Left cardiac atrium (tissue), 4 donors: Measurements from ENCODE around the gene EOGT. TPM values are rescaled to one million over a fixed set of nuclear protein-coding genes. Genes with fewer than 3 reads are reported as not detected.

Experiments used
- ATAC-seq, 2 donors: fragments of 200-7000 bp; cut with Tn5 transposase; one replicate each; pipeline ENCODE4 v1.9.1; 2020; ENCODE audit warnings: mild to moderate bottlenecking in 2 of 2, moderate library complexity in 2 of 2
- DNase-seq: peaks from one replicate; pipeline ENCODE4 v3.0.0-alpha.2; 2020
- intact Hi-C, 2 donors: fragments of 100-400 bp; cut with DNase I; formaldehyde crosslinking; loops; one replicate each; pipeline versions ENCODE4 v1.14.1 to v1.15.1; 2022 to 2023
- long read RNA-seq: library from polyadenylated mRNA; unstranded; transcript quantifications from one replicate; pipeline ENCODE4 v2.0.0, GENCODE V29; 2021
- total RNA-seq, 2 donors: library from RNA; stranded (reverse); fragmentation: NEBNext Ultra II Directional; extraction: Animal tissue kit (Norgen Biotek cat#: 25700); gene quantifications; one replicate each; pipeline ENCODE4 v1.2.1, GENCODE V29; 2021
- donor health status: DM: no; HTN: yes; CAD: no.
- donor health status: DM: no; HTN: yes; CAD: no; lungs with severe emphysema.
- donor health status: DM: yes; HTN: yes; CAD: no.
- donor health status: Dilated cardiomyopathy.

The EOGT gene
- total RNA-seq: 10 to 100 TPM; 34.8 to 58.9 TPM
- long read RNA-seq, full-length matches to known transcripts: 9 of 27 reads
- long read RNA-seq, partial matches to known transcripts: 8 of 27 reads
- long read RNA-seq, other reads (novel, unspliced or antisense): 10 of 27 reads

GRCh38 chr3:69013253-69014021, at the start of gene EOGT:
Gene EOGT (minus strand): TSS chr3:69013684. CDS start chr3:69009846, 3,838 bp downstream.
- DNase-seq (peak; percentile 94), ATAC-seq (peak; percentile 88)
- intact Hi-C loops: no loop called here

- DNase-seq: no peak
- intact Hi-C loops: no loop called here
- no peak for ATAC-seq
Measured at GRCh38 chr3:69059688-69060087, 46.2 kb upstream of the EOGT start.

- intact Hi-C loops: no loop called here
- no peak for ATAC-seq
- no peak for DNase-seq
Measured at GRCh38 chr3:69058947-69059224, 45.4 kb upstream of the EOGT start.

GRCh38 chr3:69058180-69058946, 44.9 kb upstream of the EOGT start:
- peak; percentile 38 to 40 for ATAC-seq
- intact Hi-C loops: no loop called here
- DNase-seq: no peak

- no peak for DNase-seq
- ATAC-seq: no peak
- intact Hi-C loops: no loop called here
Measured at GRCh38 chr3:69052472-69052898, 39.0 kb upstream of the EOGT start.

GRCh38 chr3:69051756-69052471, 38.4 kb upstream of the EOGT start, which contains the start of gene TMF1:
Gene TMF1 (minus strand): TSS chr3:69052333. CDS start chr3:69052086, 247 bp downstream.
- intact Hi-C loops: no loop called here

GRCh38 chr3:69048990-69049389, 35.5 kb upstream of the EOGT start:
- intact Hi-C loops: no loop called here
- no peak for DNase-seq

More at GRCh38 chr3:69051756-69052471, 38.4 kb upstream of the EOGT start, which contains the start of gene TMF1:
- peak; percentile 98 to 99 for ATAC-seq
- DNase-seq: peak; percentile 99

GRCh38 chr3:69044608-69045007, 31.1 kb upstream of the EOGT start:
- no peak for DNase-seq
- ATAC-seq: no peak
- intact Hi-C loops: no loop called here

More at GRCh38 chr3:69048990-69049389, 35.5 kb upstream of the EOGT start:
- ATAC-seq: no peak

- intact Hi-C loops: no loop called here
- no peak for DNase-seq
- no peak for ATAC-seq
Measured at GRCh38 chr3:69033470-69033869, 20.0 kb upstream of the EOGT start.

GRCh38 chr3:69032737-69033136, 19.3 kb upstream of the EOGT start:
- DNase-seq (no peak), ATAC-seq (no peak)
- intact Hi-C loops: no loop called here

GRCh38 chr3:69032142-69032541, 18.7 kb upstream of the EOGT start:
- ATAC-seq (no peak), DNase-seq (no peak)
- intact Hi-C loops: no loop called here

- DNase-seq (no peak), ATAC-seq (no peak)
- intact Hi-C loops: no loop called here
Measured at GRCh38 chr3:69031635-69032034, 18.2 kb upstream of the EOGT start.

- no peak for DNase-seq
- intact Hi-C loops: no loop called here
- no peak for ATAC-seq
Measured at GRCh38 chr3:69020857-69021256, 7.4 kb upstream of the EOGT start.

GRCh38 chr3:69020424-69020823, 6.9 kb upstream of the EOGT start:
- intact Hi-C loops: no loop called here
- no peak for DNase-seq
- no peak for ATAC-seq

- ATAC-seq (no peak), DNase-seq (no peak)
- intact Hi-C loops: no loop called here
Measured at GRCh38 chr3:69016901-69017300, 3.4 kb upstream of the EOGT start.

- intact Hi-C loops: no loop called here
- ATAC-seq (no peak), DNase-seq (no peak)
Measured at GRCh38 chr3:69016102-69016501, 2.6 kb upstream of the EOGT start.

GRCh38 chr3:69014022-69014580, 617 bp upstream of the EOGT start:
- no peak for DNase-seq
- no peak for ATAC-seq
- intact Hi-C loops: no loop called here

- intact Hi-C loops: no loop called here
- peak; percentile 78 for DNase-seq
- peak; percentile 57 to 74 for ATAC-seq
Measured at GRCh38 chr3:69012800-69013252, 658 bp downstream of the EOGT start.

- DNase-seq (peak; percentile 56), ATAC-seq (peak; percentile 14 to 17)
- intact Hi-C loops: no loop called here
Measured at GRCh38 chr3:69012100-69012799, 1.2 kb downstream of the EOGT start.
